Endothelial cell of umbilical vein (primary cell): ENCODE data around the gene DOCK1. TPM values are rescaled to one million over a fixed set of nuclear protein-coding genes. Genes with fewer than 3 reads are reported as not detected.

ENCODE experiments used
- BruUV-seq: library from RNA; stranded (reverse); fragments of 400-500 nt; replicated peaks from 2 replicates; lab custom pipeline; 2021; lab: Mats Ljungman, UMichigan
- CTCF ChIA-PET: fragments of 300-600, 350-600 bp; sonication (Branson Sonifier 250); formaldehyde crosslinking; loops from one replicate; lab custom pipeline; 2021; ENCODE audit warnings: antibody characterized with exemption, inconsistent platforms; lab: Charles Lee
- POLR2A ChIA-PET: fragments of 300-600, 350-600 bp; sonication (Branson Sonifier 250); formaldehyde crosslinking; loops from one replicate; lab custom pipeline; 2021; ENCODE audit warnings: antibody characterized with exemption, inconsistent platforms; lab: Charles Lee
- DNase-seq: peaks from one replicate; pipeline ENCODE4 v3.0.0-alpha.2; 2011; ENCODE audit warnings: low read depth, low spot score
- FAIRE-seq: peaks from 2 replicates; lab custom pipeline; 2011; peaks lifted over from hg19 to GRCh38; lab: Jason Lieb, UNC
- H2AFZ ChIP-seq: 2 replicates; pipeline ENCODE4 v1.6.0; 2012; ENCODE audit warnings: low read depth, low read length, control low read depth, inconsistent platforms
- H3K27ac ChIP-seq: 2 replicates; pipeline ENCODE4 v1.5.1; 2011; ENCODE audit warnings: low read depth, mild to moderate bottlenecking, control low read depth, low read length, moderate library complexity; ENCODE audit not compliant: insufficient read depth
- H3K27me3 ChIP-seq, 2 experiments: 2 replicates each; pipeline versions ENCODE4 v1.6.0 to v1.6.1; 2011; ENCODE audit warnings: low read length in 2 of 2, mixed read lengths in 1 of 2; ENCODE audit not compliant: control insufficient read depth in 2 of 2, insufficient read depth in 2 of 2
- H3K36me3 ChIP-seq, 2 experiments: 2 replicates in 1 of 2; 3 replicates in 1 of 2; pipeline ENCODE4 v1.5.1; 2011; ENCODE audit warnings: low read length in 2 of 2, mild to moderate bottlenecking in 1 of 2, moderate library complexity in 1 of 2; ENCODE audit not compliant: control insufficient read depth in 2 of 2, insufficient read depth in 2 of 2; ENCODE audit errors: extremely low read depth in 1 of 2
- H3K4me1 ChIP-seq: 3 replicates; pipeline ENCODE4 v1.5.1; 2011; ENCODE audit warnings: mild to moderate bottlenecking, low read length; ENCODE audit not compliant: control insufficient read depth, insufficient read depth; ENCODE audit errors: extremely low read depth
- H3K4me2 ChIP-seq: 2 replicates; pipeline ENCODE4 v1.6.1; 2011; ENCODE audit warnings: low read length, control low read depth, mixed read lengths; ENCODE audit not compliant: insufficient read depth
- H3K4me3 ChIP-seq, 3 experiments: fragments of 200-600 bp in 1 of 3; sonication (generic), shearing (Covaris generic) in 1 of 3; replicated peaks in 1 of 3; 2 replicates each; pipeline ENCODE4 v1.5.1; 2011 to 2016; ENCODE audit warnings: control low read depth in 3 of 3, low read length in 3 of 3, mild to moderate bottlenecking in 2 of 3, inconsistent platforms in 1 of 3, low read depth in 1 of 3, moderate library complexity in 1 of 3; ENCODE audit not compliant: insufficient read depth in 1 of 3
- H3K79me2 ChIP-seq: 2 replicates; pipeline ENCODE4 v1.6.0; 2012; ENCODE audit warnings: low read length, inconsistent platforms; ENCODE audit not compliant: control insufficient read depth, insufficient read depth
- H3K9ac ChIP-seq: replicated peaks from 2 replicates; pipeline ENCODE3; 2011; ENCODE audit warnings: low read length, control low read depth; ENCODE audit not compliant: insufficient read depth; ENCODE audit errors: extremely low read depth
- H3K9me1 ChIP-seq: replicated peaks from 3 replicates; pipeline ENCODE4 v1.6.0; 2011; ENCODE audit warnings: mild to moderate bottlenecking, low read length; ENCODE audit not compliant: control insufficient read depth, insufficient read depth; ENCODE audit errors: extremely low read depth
- H3K9me3 ChIP-seq: replicated peaks from 2 replicates; pipeline ENCODE4 v1.5.1; 2012; ENCODE audit warnings: low read length, inconsistent platforms; ENCODE audit not compliant: control insufficient read depth, insufficient read depth
- H4K20me1 ChIP-seq: replicated peaks from 2 replicates; pipeline ENCODE3; 2011; ENCODE audit warnings: mild to moderate bottlenecking, low read length; ENCODE audit not compliant: control insufficient read depth, insufficient read depth; ENCODE audit errors: extremely low read depth
- EZH2 ChIP-seq: IDR thresholded peaks from 2 replicates; pipeline ENCODE4 v1.6.1; 2012; ENCODE audit warnings: borderline replicate concordance, low read depth, mild to moderate bottlenecking, moderate library complexity, low read length, inconsistent platforms; ENCODE audit not compliant: severe bottlenecking
- FOS ChIP-seq: IDR thresholded peaks from 2 replicates; pipeline ENCODE4 v1.6.1; 2011; ENCODE audit warnings: mild to moderate bottlenecking, low read length, moderate library complexity, borderline replicate concordance; ENCODE audit not compliant: insufficient read depth
- GATA2 ChIP-seq: IDR thresholded peaks from 2 replicates; pipeline ENCODE4 v1.7.0; 2011; ENCODE audit warnings: low read depth, mild to moderate bottlenecking, moderate library complexity, mixed read lengths, low read length; ENCODE audit not compliant: insufficient read length, insufficient read depth
- JUN ChIP-seq: IDR thresholded peaks from 2 replicates; pipeline ENCODE4 v1.6.1; 2011; ENCODE audit warnings: borderline replicate concordance, low read depth; ENCODE audit not compliant: insufficient read length, insufficient read depth
- MYC ChIP-seq: IDR thresholded peaks from one replicate; pipeline ENCODE4 v1.6.1; 2011; ENCODE audit warnings: mild to moderate bottlenecking, low read depth, low read length
- POLR2A ChIP-seq: IDR thresholded peaks from 2 replicates; pipeline ENCODE4 v1.6.1; 2012; ENCODE audit warnings: low read depth, mild to moderate bottlenecking, control low read depth, low read length
- POLR2AphosphoS5 ChIP-seq: IDR thresholded peaks from 2 replicates; pipeline ENCODE4 v1.6.1; 2012; ENCODE audit warnings: low read depth, mild to moderate bottlenecking, control low read depth, low read length, moderate library complexity; ENCODE audit not compliant: insufficient read depth
- dilution Hi-C: fragments of 300-500 bp; cut with MboI; formaldehyde crosslinking; loops from one replicate; pipeline ENCODE4 v1.15.0; 2019; ENCODE audit warnings: low sequenced_read_pairs; ENCODE audit not compliant: extremely low pct_ligation_motif_present
- intact Hi-C: fragments of 100-400 bp; cut with micrococcal nuclease; formaldehyde crosslinking; loops from one replicate; pipeline ENCODE4 v1.10.0; 2022
- polyA plus RNA-seq, 4 experiments: library from polyadenylated mRNA; depleted of rRNA in 3 of 4; stranded (reverse) in 3 of 4; unstranded in 1 of 4; fragments of >200 nt; gene quantifications; 2 replicates each; pipeline versions ENCODE4 v1.2.1 to v1.2.3, GENCODE V29; 2011 to 2012; ENCODE audit warnings: missing spikeins in 1 of 4
- total RNA-seq: library from RNA; stranded (reverse); gene quantifications from 2 replicates; pipeline ENCODE4 v1.2.3, GENCODE V29; 2021
- TF ChIP-seq, protein P1 (sequence below), 2 donors: IDR thresholded peaks; 1 replicate in 1 of 2; 2 replicates in 1 of 2; pipeline ENCODE4 v1.5.1; 2011; ENCODE audit warnings: low read length in 2 of 2, mild to moderate bottlenecking in 2 of 2, moderate library complexity in 2 of 2, control low read depth in 1 of 2, inconsistent platforms in 1 of 2, low read depth in 1 of 2; ENCODE audit not compliant: insufficient read depth in 1 of 2; ENCODE audit errors: extremely low read depth in 1 of 2
- TF ChIP-seq, protein P2 (sequence below): IDR thresholded peaks from 2 replicates; pipeline ENCODE4 v1.6.1; 2011; ENCODE audit not compliant: insufficient read depth, insufficient read length

DOCK1 gene
- total and polyA plus RNA-seq, 2 donors (not counting 3 experiments of a cell fraction or from before 2014, with no cell fraction given), result 22.5 to 83.1 TPM

- no peak for TF ChIP-seq JUN
- TF ChIP-seq POLR2A, result no peak
- TF ChIP-seq, protein P1, sequence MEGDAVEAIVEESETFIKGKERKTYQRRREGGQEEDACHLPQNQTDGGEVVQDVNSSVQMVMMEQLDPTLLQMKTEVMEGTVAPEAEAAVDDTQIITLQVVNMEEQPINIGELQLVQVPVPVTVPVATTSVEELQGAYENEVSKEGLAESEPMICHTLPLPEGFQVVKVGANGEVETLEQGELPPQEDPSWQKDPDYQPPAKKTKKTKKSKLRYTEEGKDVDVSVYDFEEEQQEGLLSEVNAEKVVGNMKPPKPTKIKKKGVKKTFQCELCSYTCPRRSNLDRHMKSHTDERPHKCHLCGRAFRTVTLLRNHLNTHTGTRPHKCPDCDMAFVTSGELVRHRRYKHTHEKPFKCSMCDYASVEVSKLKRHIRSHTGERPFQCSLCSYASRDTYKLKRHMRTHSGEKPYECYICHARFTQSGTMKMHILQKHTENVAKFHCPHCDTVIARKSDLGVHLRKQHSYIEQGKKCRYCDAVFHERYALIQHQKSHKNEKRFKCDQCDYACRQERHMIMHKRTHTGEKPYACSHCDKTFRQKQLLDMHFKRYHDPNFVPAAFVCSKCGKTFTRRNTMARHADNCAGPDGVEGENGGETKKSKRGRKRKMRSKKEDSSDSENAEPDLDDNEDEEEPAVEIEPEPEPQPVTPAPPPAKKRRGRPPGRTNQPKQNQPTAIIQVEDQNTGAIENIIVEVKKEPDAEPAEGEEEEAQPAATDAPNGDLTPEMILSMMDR (IDR thresholded peaks at IDR 0.05; ENCODE audit: extremely low read depth in 1 of 2, insufficient read depth in 1 of 2, low read depth in 1 of 2, low read length in 2 of 2), result no peak
- no peak for TF ChIP-seq EZH2
- TF ChIP-seq, protein P2, sequence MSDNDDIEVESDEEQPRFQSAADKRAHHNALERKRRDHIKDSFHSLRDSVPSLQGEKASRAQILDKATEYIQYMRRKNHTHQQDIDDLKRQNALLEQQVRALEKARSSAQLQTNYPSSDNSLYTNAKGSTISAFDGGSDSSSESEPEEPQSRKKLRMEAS, result no peak
- no peak for TF ChIP-seq MYC
- TF ChIP-seq GATA2, result no peak
- no peak for TF ChIP-seq FOS
- TF ChIP-seq POLR2AphosphoS5, result no peak
- DNase-seq (no peak), FAIRE-seq (no peak)
- Histone ChIP-seq H3K4me2 (no peak overlapping the region), H3K79me2 (no peaks in the 10 kb centered on the region), H4K20me1 (no peaks in the 10 kb centered on the region), H3K4me1 (no peaks in the 10 kb centered on the region), H3K4me3 (no peak overlapping the region), H3K9me3 (no peaks in the 10 kb centered on the region), H3K27me3 (no peaks in the 10 kb centered on the region), H2AFZ (no peak overlapping the region), H3K9ac (no peak overlapping the region), H3K9me1 (no peaks in the 10 kb centered on the region), H3K36me3 (no peaks in the 10 kb centered on the region), H3K27ac (no peak overlapping the region)
- dilution Hi-C loops (no loop called here), intact Hi-C loops (no loop called here)
- no TSS peak for BruUV-seq
- POLR2A ChIA-PET, result no interaction called here
- CTCF ChIA-PET, result no interaction called here
These were observed 426.5 kb downstream of the DOCK1 start for GRCh38 chr10:127331696-127332095.
